Measurements from ENCODE around the gene OR4D10. TPM values are rescaled to one million over a fixed set of nuclear protein-coding genes. Genes with fewer than 3 reads are reported as not detected.

The OR4D10 gene
- total and polyA plus RNA-seq, 2 experiments from 2014 or later: not detected

- TF ChIP-seq REST (IDR thresholded peaks at IDR 0.05; ENCODE audit: unreplicated experiment) (no peak), ETS1 (IDR thresholded peaks at IDR 0.05) (no peak)
These were observed 36.9 kb upstream of the OR4D10 start, which contains the start of gene OR5A1 (continued) for GRCh38 chr11:59436169-59436568.

- no peak overlapping the region for H3K27ac Mint-ChIP-seq
- DNase-seq (ENCODE audit: low spot score): peak; percentile 39
- TF ChIP-seq REST (IDR thresholded peaks at IDR 0.05; ENCODE audit: unreplicated experiment) (no peak), POLR2AphosphoS5 (IDR thresholded peaks at IDR 0.05; ENCODE audit: low read depth) (no peak), EZH2 (IDR thresholded peaks at IDR 0.05; ENCODE audit: low read depth, unreplicated experiment) (no peak), ZNF462 (CRISPR knock-in tag; IDR thresholded peaks at IDR 0.05) (no peak), CTCF (conservative IDR thresholded peaks at IDR 0.05; ENCODE audit: low read depth in 2 of 2) (no peak), ETS1 (IDR thresholded peaks at IDR 0.05) (no peak)
These were observed 35.3 kb upstream of the OR4D10 start for GRCh38 chr11:59437770-59438169.

More at GRCh38 chr11:59437770-59438169, 35.3 kb upstream of the OR4D10 start:
- peaks cover 9% of the 10 kb centered on the region; the same call in 2 of the 3 replicates for H3K4me1 Mint-ChIP-seq
- H3K9me3 Mint-ChIP-seq: no peaks in the 10 kb centered on the region
- Histone ChIP-seq H3F3A (replicated peaks; ENCODE audit: low read depth) (no peaks in the 10 kb centered on the region), H4K20me1 (replicated peaks; ENCODE audit: insufficient read depth) (no peaks in the 10 kb centered on the region), H3K9me2 (ENCODE audit: insufficient read depth) (peaks cover 3% of the 10 kb centered on the region; the same call in 1 of the 2 replicates), H3K4me3 (no peak overlapping the region), H3K79me2 (replicated peaks; ENCODE audit: insufficient read depth) (no peaks in the 10 kb centered on the region), H3K4me1 (ENCODE audit: insufficient read depth) (no peaks in the 10 kb centered on the region), H3K27me3 (ENCODE audit: insufficient read depth) (no peaks in the 10 kb centered on the region), H3K4me2 (no peak overlapping the region), H2AFZ (no peak overlapping the region), H3K27ac (ENCODE audit: low read depth) (no peak overlapping the region), H3K36me3 (ENCODE audit: insufficient read depth) (no peaks in the 10 kb centered on the region)
- no peaks in the 10 kb centered on the region for H3K36me3 Mint-ChIP-seq (ENCODE audit: low read depth)
- peaks cover 2% of the 10 kb centered on the region for H3K27me3 Mint-ChIP-seq (ENCODE audit: insufficient read depth, low read depth, poor library complexity)
- peak; percentile 74 for ATAC-seq
- H3K4me3 Mint-ChIP-seq: no peak overlapping the region
